EL (cell line): ENCODE measurements around the gene EVC.
A peak's percentile ranks its signal among the peaks of the same experiment; 100 is the strongest.
"Not testable (repeated sequence)": the region's sequence is repeated elsewhere in the genome, so short reads cannot be mapped to it uniquely, and the experiment has no call there.

Experiments
- DNase-seq: peaks from one replicate; pipeline ENCODE4 v3.0.0-alpha.2; 2016

Gene EVC

GRCh38 chr4:5816851-5817375 is 105.9 kb downstream of the EVC start:
- DNase-seq = no peak

- DNase-seq = no peak
These were observed 110.8 kb downstream of the EVC start for GRCh38 chr4:5821665-5822358.

DNA sequence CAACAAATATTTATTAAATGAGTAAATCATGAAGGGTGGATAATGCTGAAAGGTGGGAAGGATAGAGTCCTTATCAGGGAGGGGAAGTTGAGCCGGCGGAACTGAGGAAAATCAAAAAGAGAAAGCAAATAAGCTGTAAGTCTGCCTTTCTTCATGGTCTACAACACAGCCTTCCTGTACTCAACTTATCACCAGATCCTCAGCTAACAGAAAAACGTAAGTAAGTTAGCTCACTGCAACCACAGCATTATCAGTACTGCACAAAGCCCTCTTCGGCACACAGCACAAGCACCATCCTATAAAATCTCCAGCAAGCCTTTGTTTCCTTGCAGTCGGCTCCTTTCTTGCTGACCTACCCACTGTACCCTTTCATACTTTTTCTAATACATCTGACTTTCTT is 111.6 kb downstream of the EVC start:
- DNase-seq = no peak

GRCh38 chr4:5823542-5824211 is 112.7 kb downstream of the EVC start:
- DNase-seq = no peak

DNA sequence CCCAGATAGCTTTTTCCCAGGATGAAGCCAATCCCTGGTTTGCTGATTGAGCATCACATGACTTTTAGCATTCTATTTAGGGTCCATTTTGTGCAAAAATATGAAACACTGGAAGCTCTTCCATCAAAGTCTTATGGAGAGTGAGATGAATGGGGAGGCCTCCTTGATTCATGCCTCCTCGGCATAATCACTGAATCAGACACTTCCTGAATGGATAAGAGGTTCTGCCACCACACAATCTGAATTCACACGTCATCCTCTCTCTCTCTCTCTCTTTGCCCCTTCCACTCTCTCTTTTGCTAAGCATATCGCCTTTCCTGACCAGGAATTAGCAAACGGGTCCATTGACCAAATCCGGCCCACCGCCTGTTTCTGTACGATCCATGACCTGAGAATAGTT is 113.2 kb downstream of the EVC start:
- no peak for DNase-seq

DNA sequence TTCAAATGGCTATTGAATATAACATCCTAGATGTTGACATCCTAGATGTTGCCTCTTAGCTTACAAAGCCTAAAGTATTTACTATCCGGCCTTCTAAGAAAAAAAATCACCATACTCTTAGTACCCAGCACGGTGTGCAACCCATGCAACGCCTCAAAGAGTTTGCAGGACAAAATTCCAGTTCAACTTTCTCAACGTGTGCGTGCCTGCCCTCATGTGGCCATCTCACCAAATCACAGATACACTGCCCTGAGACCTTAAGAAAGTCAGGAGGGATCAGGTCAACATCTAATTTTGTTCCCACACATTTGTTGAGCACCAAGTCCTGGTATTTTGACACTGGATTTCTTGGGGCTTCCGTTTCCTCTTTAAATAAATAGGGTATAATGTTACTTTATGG is 113.6 kb downstream of the EVC start:
- peak; percentile 34 for DNase-seq

- no peak for DNase-seq
These were observed 114.5 kb downstream of the EVC start for GRCh38 chr4:5825321-5826041.

- no peak for DNase-seq
These were observed 115.6 kb downstream of the EVC start for GRCh38 chr4:5826437-5827107.

- peak; percentile 29 for DNase-seq
These were observed 116.4 kb downstream of the EVC start for GRCh38 chr4:5827108-5828004.

GRCh38 chr4:5828005-5828391 is 117.0 kb downstream of the EVC start:
- DNase-seq = no peak

DNA sequence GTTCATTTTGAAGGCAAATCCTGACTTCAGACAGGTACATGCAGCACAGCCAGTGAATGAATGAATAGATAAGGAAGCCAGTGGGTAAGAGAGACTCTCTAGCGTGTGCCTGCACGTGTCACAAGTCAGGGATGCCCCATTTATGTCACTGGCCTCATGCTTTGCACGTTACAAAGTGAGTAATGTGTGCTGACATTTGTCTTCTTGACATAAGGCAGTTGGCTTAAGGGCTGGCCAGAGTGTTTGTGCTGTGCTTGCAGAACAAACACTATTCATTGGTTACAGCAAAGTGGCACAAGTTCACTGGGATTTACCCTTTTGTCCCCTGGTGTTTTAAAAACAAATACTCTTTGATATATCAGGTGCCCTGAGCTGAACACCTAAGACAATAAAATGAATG is 125.9 kb downstream of the EVC start:
- no peak for DNase-seq

- not testable (repeated sequence) for DNase-seq
These were observed 126.5 kb downstream of the EVC start for GRCh38 chr4:5837483-5837882.

- DNase-seq = no peak
These were observed 128.3 kb downstream of the EVC start for GRCh38 chr4:5839332-5839731.

- DNase-seq = no peak
These were observed 129.0 kb downstream of the EVC start for GRCh38 chr4:5839751-5840674.

GRCh38 chr4:5842456-5842855 is 131.5 kb downstream of the EVC start:
- DNase-seq = no peak

- DNase-seq = no peak
These were observed 132.9 kb downstream of the EVC start for GRCh38 chr4:5843573-5844530.

GRCh38 chr4:5845035-5845905 is 134.3 kb downstream of the EVC start:
- no peak for DNase-seq

GRCh38 chr4:5851637-5852301 is 140.8 kb downstream of the EVC start:
- no peak for DNase-seq
